Stimulated activated naive B cell treated with anti-CD40 and anti-IgM and Interleukin-4, amounts not matched to agents 10 μg/mL and 1 μg/mL and 100 μg/mL, for 72 hours (primary cell): ENCODE data around the gene RFT1.
A peak's percentile ranks its signal among the peaks of the same experiment; 100 is the strongest.
"Not testable (repeated sequence)": the region's sequence is repeated elsewhere in the genome, so short reads cannot be mapped to it uniquely, and the experiment has no call there.

Experiments
- ATAC-seq, 2 donors: fragments of 150-1000 bp; cut with Tn5 transposase; replicated peaks; 2 replicates each; pipeline ENCODE4 v1.10.0; 2021; ENCODE audit warnings: moderate library complexity in 1 of 2
- DNase-seq: peaks from one replicate; pipeline ENCODE4 v3.0.0; 2021
- H3K27ac Mint-ChIP-seq: one replicate; pipeline ENCODE4 v1.8.0; 2022; ENCODE audit warnings: mild to moderate bottlenecking, mixed read lengths
- H3K27me3 Mint-ChIP-seq, 2 donors: one replicate each; pipeline ENCODE4 v1.8.0; 2022; ENCODE audit warnings: mixed read lengths in 2 of 2
- H3K36me3 Mint-ChIP-seq, 2 donors: one replicate each; pipeline ENCODE4 v1.8.0; 2022; ENCODE audit warnings: mixed read lengths in 2 of 2, mild to moderate bottlenecking in 1 of 2
- H3K4me1 Mint-ChIP-seq, 2 donors: one replicate each; pipeline ENCODE4 v1.8.0; 2022; ENCODE audit warnings: mixed read lengths in 2 of 2, mild to moderate bottlenecking in 1 of 2
- H3K4me3 Mint-ChIP-seq, 2 donors: one replicate each; pipeline ENCODE4 v1.8.0; 2022; ENCODE audit warnings: mild to moderate bottlenecking in 2 of 2, mixed read lengths in 2 of 2, moderate library complexity in 1 of 2
- H3K9me3 Mint-ChIP-seq, 2 donors: one replicate each; pipeline ENCODE4 v1.8.0; 2022; ENCODE audit warnings: mixed read lengths in 2 of 2, mild to moderate bottlenecking in 1 of 2

RFT1 gene

DNA sequence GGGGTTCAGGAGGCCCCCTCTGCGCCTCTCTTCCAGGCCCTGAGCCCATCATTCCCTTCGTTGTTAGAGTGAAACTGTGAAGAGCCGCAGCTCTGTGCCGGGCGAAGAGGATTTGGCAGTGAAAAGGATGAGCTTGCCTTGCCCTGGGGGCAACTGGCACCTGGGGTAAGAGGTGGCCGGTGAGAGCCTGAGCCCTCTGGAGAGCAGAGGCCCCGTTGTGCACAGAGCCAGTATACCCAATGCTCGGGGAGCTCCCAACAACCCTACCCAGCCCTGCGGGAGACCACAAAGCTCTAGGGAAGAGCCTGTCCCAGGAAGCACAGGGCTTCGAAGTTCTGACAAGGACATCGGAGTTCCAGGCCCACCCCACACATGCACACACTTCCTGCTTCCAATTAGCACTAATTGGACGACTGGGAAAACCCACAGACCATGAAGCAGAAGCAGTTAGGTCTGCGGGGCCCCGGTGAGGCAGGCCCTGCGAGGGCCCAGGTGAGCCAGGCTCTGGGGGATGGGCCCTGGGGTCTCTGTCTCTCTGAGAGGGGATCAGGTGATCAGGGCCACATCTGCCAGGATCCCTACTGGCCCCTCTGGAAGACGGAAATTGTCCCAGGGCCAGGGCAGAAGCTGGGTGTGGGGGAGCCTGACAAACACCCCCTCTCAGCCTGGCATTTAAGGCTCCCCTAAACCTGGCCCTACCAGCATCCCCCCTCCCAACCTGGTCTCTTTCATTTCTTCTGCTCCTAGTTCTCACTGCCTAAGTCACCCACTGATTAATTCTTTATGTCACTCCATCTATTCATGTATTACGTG is 56.5 kb downstream of the RFT1 start:
- Mint-ChIP-seq H3K27ac (peak overlapping the region; percentile 97), H3K27me3 (no peaks in the 10 kb centered on the region), H3K9me3 (no peaks in the 10 kb centered on the region), H3K36me3 (peaks cover 0 to 11% of the 10 kb centered on the region in 2 donors), H3K4me3 (peak overlapping the region; percentile 93 to 95), H3K4me1 (peaks cover 15 to 22% of the 10 kb centered on the region in 2 donors)
- DNase-seq (peak; percentile 11), ATAC-seq (no peak)

DNA sequence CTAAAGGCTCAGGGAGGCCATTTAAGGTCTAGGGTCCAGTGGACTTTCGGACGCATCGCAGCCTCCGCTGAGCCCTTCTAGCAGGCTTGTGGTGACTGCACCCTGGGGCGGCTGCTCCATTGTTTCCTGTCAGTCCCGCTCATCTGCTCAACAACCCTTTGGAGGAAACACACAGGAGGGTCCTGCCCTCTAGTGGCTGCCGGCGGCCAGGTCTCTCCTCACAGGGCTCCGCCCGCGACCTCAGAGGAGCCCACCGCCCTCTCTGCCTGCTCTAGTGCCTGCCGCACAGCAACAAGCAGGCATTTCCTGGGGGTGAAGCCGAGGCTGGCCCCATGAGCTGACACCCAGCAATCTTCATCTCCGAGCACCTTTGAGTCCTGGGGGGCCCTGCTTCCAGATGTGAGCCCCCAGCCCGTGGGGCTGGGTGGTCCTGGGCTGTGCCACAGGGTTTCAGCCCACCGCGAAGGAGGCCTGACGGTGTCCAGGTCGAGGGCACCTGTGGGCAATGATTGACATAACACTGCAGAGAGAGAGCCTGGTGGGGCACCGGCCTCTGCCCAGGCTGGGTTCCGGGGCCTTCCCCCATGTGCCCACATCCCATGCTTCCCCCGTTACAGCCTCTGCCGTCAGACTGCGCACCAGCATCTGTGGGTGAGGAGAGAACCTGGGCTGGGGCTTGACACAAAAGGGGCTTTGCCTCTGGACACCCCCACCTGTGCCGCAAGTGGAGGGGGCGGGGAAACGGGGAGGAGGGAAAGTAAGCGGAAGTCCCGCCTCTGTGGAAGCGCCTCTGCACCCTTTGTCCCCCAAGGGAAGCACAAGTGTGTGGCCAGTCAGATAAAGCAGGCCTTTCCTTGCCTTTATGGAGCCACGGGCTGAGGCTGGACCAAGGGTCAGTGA is 57.3 kb downstream of the RFT1 start:
- DNase-seq (peak; percentile 80), ATAC-seq (peak; percentile 93 to 95)
- Mint-ChIP-seq H3K4me1 (peaks cover 15 to 22% of the 10 kb centered on the region in 2 donors), H3K27ac (peak overlapping the region; percentile 97), H3K36me3 (peaks cover 0 to 10% of the 10 kb centered on the region in 2 donors), H3K4me3 (peak overlapping the region; percentile 93 to 95), H3K9me3 (no peaks in the 10 kb centered on the region), H3K27me3 (no peaks in the 10 kb centered on the region)

DNA sequence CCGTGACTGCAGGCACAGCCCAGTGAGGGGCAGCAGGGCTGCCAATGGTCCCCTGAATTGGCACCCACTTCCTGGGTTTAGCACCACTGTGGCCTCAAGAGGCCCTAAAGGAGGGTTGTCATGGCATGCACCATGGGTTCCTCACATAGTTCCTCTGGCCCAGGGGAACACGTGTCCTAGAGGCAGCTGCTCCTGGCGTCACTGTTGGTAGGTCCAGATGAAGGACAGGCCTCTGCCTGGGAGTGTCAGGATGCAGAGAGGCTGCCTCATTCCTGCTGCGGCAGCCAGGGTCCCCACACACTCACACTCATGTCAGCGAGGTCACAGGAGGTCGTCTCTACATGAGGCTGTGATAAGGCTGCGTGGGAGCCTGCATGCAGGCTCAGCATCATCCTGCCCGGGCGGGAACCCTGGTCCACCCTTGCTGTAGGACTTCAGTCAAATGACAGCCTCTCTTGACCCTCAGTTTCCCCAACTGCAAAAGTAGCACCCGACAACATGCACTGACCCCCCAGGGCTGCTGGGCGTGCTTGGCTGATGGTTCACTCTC is 58.3 kb downstream of the RFT1 start:
- H3K27me3 Mint-ChIP-seq, result no peaks in the 10 kb centered on the region
- peaks cover 0 to 8% of the 10 kb centered on the region in 2 donors for H3K36me3 Mint-ChIP-seq
- peak overlapping the region in 1 of 2 donors; percentile 95 for H3K4me3 Mint-ChIP-seq
- ATAC-seq (no peak), DNase-seq (no peak)
- H3K9me3 Mint-ChIP-seq, result no peaks in the 10 kb centered on the region
- H3K4me1 Mint-ChIP-seq, result peaks cover 15 to 22% of the 10 kb centered on the region in 2 donors
- no peak overlapping the region for H3K27ac Mint-ChIP-seq

DNA sequence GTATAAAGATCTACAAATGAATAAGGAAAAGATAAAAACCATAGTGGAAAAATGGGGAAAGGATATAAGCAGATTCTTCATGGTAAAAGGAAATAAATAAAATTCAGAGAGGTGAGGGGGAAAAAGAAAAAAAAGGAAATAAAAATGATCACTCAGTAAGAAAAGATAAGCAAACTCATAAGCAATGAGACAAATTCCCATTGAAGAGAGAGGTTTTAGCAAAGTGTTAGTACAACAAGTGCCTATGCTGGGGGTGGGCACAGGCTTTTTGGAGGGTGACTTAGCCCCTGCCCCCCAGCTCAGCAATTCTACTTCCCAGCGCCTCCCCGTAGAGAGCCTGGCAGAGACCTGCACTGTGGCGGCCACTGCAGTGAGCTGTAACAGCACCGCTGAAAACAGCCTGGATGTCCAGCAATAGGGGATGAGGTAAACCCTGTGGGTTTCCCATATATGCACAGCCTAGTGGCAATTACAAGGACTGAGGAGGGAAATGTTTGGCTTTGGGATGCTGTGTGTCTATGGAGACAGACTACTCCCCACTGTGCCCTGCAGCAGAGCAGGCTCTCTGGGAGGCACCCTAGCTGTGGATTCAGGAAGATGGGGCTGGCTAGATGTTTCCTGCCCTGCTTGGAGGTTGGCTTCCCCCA is 60.7 kb downstream of the RFT1 start:
- peaks cover 6 to 11% of the 10 kb centered on the region in 2 donors for H3K27me3 Mint-ChIP-seq
- no peaks in the 10 kb centered on the region for H3K9me3 Mint-ChIP-seq
- ATAC-seq (no peak), DNase-seq (no peak)
- H3K27ac Mint-ChIP-seq, result peak overlapping the region; percentile 6
- peaks cover 15 to 22% of the 10 kb centered on the region in 2 donors for H3K4me1 Mint-ChIP-seq
- H3K4me3 Mint-ChIP-seq, result no peak overlapping the region
- H3K36me3 Mint-ChIP-seq, result peaks cover 0 to 3% of the 10 kb centered on the region in 2 donors

DNA sequence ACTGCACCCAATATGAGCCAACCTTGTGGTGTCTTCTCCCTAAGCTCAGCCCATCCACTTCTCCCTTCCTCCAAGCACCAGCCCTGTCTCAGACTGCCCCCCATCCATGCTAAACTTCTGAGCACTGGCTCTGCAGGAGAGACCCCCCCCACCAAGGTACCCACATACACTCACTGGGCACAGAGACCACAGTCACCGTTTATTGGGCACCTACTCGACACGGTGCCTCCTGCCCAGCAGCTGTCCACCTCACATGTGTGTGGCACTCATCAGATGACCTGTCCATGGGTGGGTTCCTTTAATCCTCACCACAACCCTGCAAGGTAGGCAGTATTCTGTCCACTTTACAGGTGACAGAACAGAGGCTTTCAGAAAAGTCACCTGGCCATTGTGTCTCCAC is 62.1 kb downstream of the RFT1 start:
- no peak overlapping the region for H3K27ac Mint-ChIP-seq
- no peak overlapping the region for H3K4me3 Mint-ChIP-seq
- no peaks in the 10 kb centered on the region for H3K36me3 Mint-ChIP-seq
- no peak for DNase-seq
- peaks cover 9 to 15% of the 10 kb centered on the region in 2 donors for H3K27me3 Mint-ChIP-seq
- no peaks in the 10 kb centered on the region for H3K9me3 Mint-ChIP-seq
- no peak for ATAC-seq
- peaks cover 9 to 14% of the 10 kb centered on the region in 2 donors for H3K4me1 Mint-ChIP-seq

DNA sequence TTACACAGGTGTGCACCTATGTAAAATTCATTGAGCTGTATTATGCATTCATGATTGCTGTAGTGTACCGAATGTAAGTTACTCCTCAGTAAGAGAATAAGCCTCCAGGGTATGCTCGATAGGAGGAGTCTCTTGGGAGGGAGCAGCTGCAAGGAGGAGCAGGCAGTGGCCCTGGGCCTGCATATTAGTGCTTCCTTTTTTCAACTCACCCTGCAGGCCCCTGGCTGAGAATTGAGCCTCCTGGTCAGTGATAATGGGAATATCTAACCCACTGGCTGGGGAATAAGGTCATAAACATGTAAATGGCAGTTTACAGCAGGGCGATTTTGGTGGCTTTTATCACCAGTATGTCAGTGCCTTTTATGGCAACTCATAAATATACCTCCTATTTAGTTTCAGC is 62.7 kb downstream of the RFT1 start:
- no peak overlapping the region for H3K27ac Mint-ChIP-seq
- peaks cover 9 to 15% of the 10 kb centered on the region in 2 donors for H3K27me3 Mint-ChIP-seq
- no peaks in the 10 kb centered on the region for H3K36me3 Mint-ChIP-seq
- peaks cover 3 to 8% of the 10 kb centered on the region in 2 donors for H3K4me1 Mint-ChIP-seq
- no peak overlapping the region for H3K4me3 Mint-ChIP-seq
- ATAC-seq (no peak), DNase-seq (no peak)
- no peaks in the 10 kb centered on the region for H3K9me3 Mint-ChIP-seq

DNA sequence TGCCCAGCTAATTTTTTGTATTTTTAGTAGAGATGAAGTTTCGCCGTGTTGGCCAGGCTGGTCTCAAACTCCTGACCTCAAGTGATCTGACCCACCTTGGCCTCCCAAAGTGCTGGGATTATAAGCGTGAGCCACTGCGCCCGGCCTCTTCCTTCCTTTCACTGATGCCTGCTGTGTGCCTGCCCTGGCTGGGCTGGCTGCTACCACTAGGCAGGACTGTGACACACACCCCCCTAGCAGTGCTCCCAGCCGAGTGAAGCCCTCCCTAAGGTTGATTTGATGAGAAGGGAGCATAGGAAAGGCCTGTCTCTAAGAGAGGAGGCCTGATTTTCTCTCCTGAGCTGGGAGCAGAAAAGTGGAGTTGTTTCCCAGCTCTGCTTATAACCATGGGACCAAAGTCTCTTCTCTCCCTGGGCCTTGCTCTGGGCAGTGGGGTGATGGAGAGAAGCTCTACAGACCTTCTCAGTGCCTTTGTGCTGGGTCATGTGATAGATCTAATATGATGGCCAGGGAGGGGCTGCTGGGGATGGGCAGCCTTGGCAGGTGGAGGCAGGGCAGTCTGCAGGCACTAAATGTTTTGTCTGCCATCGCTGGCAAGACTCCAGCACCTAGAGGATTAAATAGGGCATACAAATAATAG is 64.3 kb downstream of the RFT1 start:
- ATAC-seq, result no peak
- Mint-ChIP-seq H3K27ac (no peak overlapping the region), H3K4me3 (no peak overlapping the region), H3K4me1 (no peaks in the 10 kb centered on the region), H3K27me3 (peaks cover 9 to 15% of the 10 kb centered on the region in 2 donors), H3K9me3 (no peaks in the 10 kb centered on the region), H3K36me3 (no peaks in the 10 kb centered on the region)
- DNase-seq, result no peak

DNA sequence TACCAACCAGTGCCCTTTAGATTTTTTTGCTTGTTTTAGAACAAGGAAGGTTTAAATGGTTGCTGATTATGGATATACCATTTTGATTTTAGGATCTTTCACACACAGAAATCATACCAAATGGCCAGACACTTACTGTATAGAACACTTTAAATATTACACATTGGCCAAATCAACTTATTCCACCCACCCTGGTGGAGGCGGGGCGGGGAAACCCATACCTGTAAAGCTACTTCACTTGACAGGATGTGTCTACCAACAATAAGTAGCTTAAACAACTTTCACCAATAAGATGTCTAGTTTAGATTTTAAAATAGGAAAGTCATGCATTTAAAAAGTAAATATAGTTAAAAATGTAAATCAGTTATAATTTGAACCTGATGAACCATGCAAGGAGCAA is 67.3 kb downstream of the RFT1 start:
- no peak overlapping the region for H3K27ac Mint-ChIP-seq
- no peaks in the 10 kb centered on the region for H3K36me3 Mint-ChIP-seq
- peaks cover 9 to 15% of the 10 kb centered on the region in 2 donors for H3K27me3 Mint-ChIP-seq
- ATAC-seq, result no peak
- no peak overlapping the region for H3K4me3 Mint-ChIP-seq
- H3K9me3 Mint-ChIP-seq, result no peaks in the 10 kb centered on the region
- no peak for DNase-seq
- no peaks in the 10 kb centered on the region for H3K4me1 Mint-ChIP-seq

DNA sequence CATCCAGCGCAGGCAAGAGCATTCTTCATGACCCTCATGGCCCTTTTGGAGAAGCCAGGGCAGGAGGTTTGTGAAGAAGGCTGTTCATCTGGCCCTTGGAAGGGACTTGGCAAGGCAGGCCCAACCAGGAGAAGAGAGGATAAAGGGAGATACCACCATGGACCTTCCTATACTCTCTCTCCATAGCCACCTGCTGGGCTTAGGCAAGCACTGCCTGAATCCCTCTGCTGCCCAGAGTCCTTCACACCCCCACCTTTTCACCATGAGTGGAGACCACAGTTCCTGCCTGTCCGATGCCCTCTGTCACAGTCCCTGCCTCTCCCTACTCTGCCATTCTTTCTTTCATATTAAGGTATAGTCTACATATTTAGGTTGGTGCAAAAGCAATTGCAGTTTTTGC is 73.8 kb downstream of the RFT1 start:
- no peak overlapping the region for H3K27ac Mint-ChIP-seq
- H3K4me3 Mint-ChIP-seq, result no peak overlapping the region
- peaks cover 0 to 2% of the 10 kb centered on the region in 2 donors for H3K4me1 Mint-ChIP-seq
- ATAC-seq (peak in 1 of 2 donors; percentile 29), DNase-seq (no peak)
- H3K36me3 Mint-ChIP-seq, result no peaks in the 10 kb centered on the region
- H3K9me3 Mint-ChIP-seq, result no peaks in the 10 kb centered on the region
- no peaks in the 10 kb centered on the region for H3K27me3 Mint-ChIP-seq

DNA sequence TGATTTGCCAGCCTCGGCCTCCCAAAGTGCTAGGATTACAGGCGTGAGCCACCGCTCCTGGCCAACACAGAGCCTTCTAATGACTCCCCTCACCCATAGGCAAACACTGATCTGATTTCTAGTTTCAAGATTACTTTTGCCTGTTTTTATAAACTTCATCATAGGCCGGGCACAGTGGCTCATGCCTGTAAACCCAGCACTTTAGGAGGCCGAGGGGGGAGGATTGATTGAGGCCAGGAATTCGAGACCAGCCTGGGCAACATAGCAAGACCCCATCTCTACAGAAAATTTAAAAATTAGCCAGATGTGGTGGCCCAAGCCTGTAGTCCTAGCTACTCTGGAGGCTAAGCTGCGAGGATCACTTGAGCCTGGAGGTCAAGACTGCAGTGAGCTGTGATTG is 76.0 kb downstream of the RFT1 start:
- not testable (repeated sequence) for ATAC-seq, H3K36me3 Mint-ChIP-seq, H3K9me3 Mint-ChIP-seq, DNase-seq, H3K4me1 Mint-ChIP-seq, H3K27me3 Mint-ChIP-seq, H3K27ac Mint-ChIP-seq, H3K4me3 Mint-ChIP-seq

DNA sequence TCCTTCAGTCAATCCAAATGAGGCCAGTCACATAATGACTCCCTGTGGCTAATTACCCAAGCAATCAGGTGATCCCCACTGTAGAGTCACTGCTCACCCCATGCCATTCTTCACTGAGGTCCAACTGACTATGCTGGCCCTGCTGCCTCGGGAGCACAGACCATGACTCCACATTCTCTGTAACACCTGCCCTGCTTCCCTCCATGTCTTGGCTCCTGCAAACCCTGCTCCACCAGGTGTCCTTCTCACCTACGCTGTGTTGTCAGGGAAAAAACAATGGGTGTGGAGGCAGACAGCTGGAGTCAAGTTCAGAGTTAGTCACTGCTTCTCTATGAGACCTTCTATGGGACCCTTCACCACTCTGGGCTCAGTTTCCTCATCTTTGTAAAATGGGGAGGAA is 78.3 kb downstream of the RFT1 start:
- H3K36me3 Mint-ChIP-seq, result no peaks in the 10 kb centered on the region
- ATAC-seq (no peak), DNase-seq (no peak)
- no peaks in the 10 kb centered on the region for H3K27me3 Mint-ChIP-seq
- H3K9me3 Mint-ChIP-seq, result no peaks in the 10 kb centered on the region
- peaks cover 3 to 4% of the 10 kb centered on the region in 2 donors for H3K4me1 Mint-ChIP-seq
- no peak overlapping the region for H3K4me3 Mint-ChIP-seq
- H3K27ac Mint-ChIP-seq, result no peak overlapping the region

DNA sequence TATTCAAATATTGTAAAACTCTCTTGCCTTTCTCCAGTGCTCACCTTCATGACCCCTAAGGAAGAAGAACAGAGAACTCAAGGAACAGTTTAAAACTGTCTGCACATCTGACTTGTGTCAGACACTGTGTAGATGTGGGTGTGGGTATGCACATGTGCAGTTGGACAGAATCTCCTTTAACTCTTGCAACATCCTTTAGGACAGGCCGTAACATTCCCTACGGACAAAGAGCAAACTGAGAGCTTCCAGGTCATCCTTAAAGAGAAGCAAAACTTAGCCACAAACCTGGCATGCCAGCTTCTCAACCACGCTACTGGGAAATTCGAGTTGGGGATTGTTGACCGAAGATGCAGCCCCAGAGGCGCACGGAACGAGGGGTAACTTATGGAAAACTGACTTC is 80.2 kb downstream of the RFT1 start:
- no peaks in the 10 kb centered on the region for H3K27me3 Mint-ChIP-seq
- H3K36me3 Mint-ChIP-seq, result peaks cover 0 to 2% of the 10 kb centered on the region in 2 donors
- H3K4me1 Mint-ChIP-seq, result peaks cover 9 to 11% of the 10 kb centered on the region in 2 donors
- ATAC-seq (no peak), DNase-seq (no peak)
- no peak overlapping the region for H3K27ac Mint-ChIP-seq
- no peak overlapping the region for H3K4me3 Mint-ChIP-seq
- no peaks in the 10 kb centered on the region for H3K9me3 Mint-ChIP-seq

DNA sequence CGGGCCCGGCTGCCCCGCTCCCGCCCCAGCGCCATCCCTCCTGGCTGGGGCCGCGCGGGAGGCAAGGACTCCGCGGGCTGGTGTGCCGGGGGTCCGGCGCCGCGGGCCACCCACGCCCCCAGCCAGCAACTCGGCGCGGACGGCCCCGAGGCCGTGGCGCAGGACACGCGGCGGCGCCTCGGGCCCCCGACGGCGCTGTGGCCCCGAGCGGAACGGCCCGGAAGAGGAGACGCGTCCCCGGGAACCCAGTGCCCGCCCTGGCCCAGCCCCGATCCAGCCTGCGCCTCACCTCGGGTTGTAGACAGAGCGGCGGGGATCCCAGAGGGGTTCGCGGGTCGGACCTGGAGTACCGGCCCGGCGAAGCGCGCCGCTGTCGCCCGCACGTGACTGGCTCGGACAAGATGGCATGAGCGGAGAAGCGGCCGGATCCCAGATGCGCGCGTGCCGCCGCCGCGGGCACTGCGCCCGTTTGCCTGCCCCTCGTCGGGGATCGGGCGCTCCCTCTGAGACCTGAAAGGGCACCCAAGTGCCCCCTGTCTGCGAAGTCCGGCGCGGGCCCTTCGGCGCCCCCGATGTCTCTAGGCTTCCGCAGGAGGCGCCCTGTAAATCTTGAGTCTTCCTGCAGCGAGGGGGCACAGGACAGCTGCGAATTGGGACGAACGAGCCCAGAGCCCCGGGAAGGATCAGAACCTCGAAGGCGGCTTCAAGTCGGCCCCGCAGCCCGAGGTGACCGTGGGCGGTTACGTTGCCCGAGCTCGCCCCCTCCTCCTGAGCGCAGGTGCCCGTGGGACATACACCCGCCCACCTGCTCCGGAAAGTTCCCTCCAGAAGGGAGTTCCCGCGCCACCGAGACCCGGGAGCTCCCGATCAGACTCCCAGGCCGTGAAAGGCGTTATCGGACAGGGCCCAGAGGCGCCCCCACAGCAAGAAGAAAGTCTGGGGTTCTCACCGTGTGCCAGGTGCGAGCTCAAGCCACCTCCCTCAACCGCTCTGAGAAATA is 83.8 kb downstream of the RFT1 start:
- peaks cover 19 to 31% of the 10 kb centered on the region in 2 donors for H3K4me1 Mint-ChIP-seq
- DNase-seq (peak; percentile 53), ATAC-seq (peak; percentile 56 to 59)
- H3K4me3 Mint-ChIP-seq, result peak overlapping the region; percentile 93 to 94
- H3K9me3 Mint-ChIP-seq, result no peaks in the 10 kb centered on the region
- no peaks in the 10 kb centered on the region for H3K27me3 Mint-ChIP-seq
- H3K27ac Mint-ChIP-seq, result peak overlapping the region; percentile 94
- H3K36me3 Mint-ChIP-seq, result peaks cover 0 to 2% of the 10 kb centered on the region in 2 donors
